Effector CD8-positive, alpha-beta T cell (primary cell): ENCODE results near the gene CEMP1.
"Not testable (repeated sequence)": the region's sequence is repeated elsewhere in the genome, so short reads cannot be mapped to it uniquely, and the experiment has no call there.

Experiments used
- DNase-seq: peaks from one replicate; lab custom pipeline; 2025; lab: John Stamatoyannopoulos, UW

Gene CEMP1

GRCh38 chr16:2537451-2538379, 6.5 kb upstream of the CEMP1 start, which contains the start of gene PDPK1:
PDPK1 (plus strand) TSS chr16:2538021; CDS start chr16:2538113, 92 bp downstream.
- peak; percentile 90 for DNase-seq

GRCh38 chr16:2535625-2536013, 4.4 kb upstream of the CEMP1 start:
- DNase-seq, result no peak

DNA sequence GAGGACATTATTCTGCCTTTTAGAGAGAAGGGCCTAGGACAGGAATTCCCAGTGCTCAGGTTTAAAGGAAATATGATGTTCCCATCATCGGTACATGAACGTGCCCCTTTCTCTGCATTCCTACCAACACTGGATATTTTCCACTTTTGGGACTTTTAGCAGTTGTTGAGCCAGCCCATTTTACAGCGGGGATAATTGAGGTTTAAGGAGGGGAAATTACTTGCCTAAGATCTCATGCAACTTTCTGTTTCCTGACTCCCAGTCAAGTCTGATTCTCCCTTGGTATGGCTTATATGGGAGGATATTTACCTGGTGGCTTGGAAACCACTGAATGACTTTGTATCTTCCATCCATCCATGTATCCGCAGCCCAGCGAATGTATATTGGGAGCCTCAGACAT, 3.1 kb upstream of the CEMP1 start:
- DNase-seq, result not testable (repeated sequence)

DNA sequence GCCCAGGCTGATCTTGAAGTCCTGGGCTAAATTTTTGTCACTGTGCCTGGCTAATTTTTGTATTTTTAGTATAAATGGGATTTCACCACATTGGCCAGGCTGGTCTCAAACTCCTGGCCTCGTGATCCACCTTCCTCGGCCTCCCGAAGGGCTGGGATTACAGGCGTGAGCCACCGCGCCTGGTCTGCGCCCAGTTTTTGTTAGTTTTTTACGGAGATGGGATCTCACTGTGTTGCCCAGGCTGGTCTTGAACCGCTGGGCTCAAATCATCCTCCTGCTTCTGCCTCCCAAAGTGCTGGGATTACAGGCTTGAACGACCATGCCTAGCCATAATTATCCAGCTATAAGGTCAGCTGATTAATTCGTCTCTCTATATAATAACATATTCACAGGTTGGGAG, 2.7 kb upstream of the CEMP1 start:
- DNase-seq, result no peak

- not testable (repeated sequence) for DNase-seq
Measured at GRCh38 chr16:2533142-2533755, 2.0 kb upstream of the CEMP1 start.

GRCh38 chr16:2532494-2533141, 1.4 kb upstream of the CEMP1 start:
- peak; percentile 49 for DNase-seq

- DNase-seq, result peak; percentile 95
Measured at GRCh38 chr16:2531696-2532493, 687 bp upstream of the CEMP1 start.

- DNase-seq, result no peak
Measured at GRCh38 chr16:2530629-2531318, 434 bp downstream of the CEMP1 start.

DNA sequence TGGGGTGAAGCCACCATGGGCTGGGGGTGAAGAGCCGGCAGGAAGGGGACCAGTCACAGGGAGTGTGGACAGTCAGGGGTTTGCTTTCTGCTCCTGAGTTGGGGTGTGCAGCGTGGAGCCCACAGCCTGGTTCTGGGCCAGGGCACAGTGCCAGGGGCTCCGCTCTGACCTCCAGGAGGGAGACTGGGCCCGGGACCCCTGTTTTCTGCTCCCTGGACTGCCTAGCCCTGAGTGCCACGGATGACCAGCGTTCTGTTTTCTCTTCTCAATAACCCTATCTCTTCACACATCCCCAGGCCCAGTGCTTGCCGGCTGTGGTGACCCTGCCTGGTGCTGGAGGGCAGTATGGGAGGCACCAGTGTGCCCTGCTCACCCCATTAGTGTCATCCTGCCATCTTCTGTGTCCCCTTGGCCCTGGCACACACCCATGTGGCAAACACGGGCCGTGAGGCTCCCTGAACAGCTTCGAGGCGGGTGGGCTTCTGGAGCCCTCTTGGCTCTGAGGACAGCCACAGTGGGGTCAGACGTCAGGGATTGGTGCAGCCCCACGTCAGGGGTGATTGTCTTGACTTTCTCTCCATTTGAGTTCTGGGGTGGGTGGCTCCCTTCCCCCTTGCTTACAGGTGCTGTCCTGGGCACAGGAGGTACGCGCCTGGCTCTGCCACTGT, 1.1 kb downstream of the CEMP1 start:
- no peak for DNase-seq

GRCh38 chr16:2529061-2529931, 1.9 kb downstream of the CEMP1 start:
- no peak for DNase-seq

DNA sequence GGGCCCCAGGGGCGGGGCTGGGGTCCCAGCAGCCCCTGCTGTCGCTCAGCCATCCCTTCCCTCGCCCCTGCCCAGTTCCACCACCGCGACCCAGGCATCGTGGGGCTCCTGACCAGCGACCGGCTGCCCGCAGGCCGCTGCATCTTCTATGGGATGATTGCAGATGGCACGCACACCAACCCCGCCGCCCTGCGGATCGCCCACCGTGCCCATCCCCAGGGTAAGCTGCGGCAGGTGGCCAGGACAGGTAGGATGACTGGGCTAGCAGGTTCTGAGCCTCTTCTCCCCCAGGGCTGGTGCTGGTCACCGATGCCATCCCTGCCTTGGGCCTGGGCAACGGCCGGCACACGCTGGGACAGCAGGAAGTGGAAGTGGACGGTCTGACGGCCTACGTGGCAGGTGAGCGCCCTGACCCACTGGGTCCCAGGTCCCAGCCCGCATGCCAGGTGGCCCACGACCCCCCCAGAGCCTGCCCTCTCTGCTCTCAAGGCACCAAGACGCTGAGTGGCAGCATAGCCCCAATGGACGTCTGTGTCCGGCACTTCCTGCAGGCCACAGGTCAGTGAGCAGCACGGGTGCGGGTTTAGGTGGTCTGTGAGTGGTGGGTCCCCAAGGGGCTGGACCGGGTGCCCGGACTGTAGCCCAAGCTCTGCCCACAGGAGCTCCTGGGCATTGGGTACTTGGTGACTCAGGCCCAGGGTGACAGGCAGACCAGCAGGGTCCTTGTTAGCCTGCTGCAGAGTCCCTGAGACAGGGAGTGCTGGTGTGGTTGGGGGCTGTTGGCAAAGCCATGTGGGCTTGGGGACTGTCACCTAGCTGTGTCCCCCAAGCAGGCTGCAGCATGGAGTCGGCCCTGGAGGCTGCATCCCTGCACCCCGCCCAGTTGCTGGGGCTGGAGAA, 2.8 kb downstream of the CEMP1 start:
- no peak for DNase-seq

DNA sequence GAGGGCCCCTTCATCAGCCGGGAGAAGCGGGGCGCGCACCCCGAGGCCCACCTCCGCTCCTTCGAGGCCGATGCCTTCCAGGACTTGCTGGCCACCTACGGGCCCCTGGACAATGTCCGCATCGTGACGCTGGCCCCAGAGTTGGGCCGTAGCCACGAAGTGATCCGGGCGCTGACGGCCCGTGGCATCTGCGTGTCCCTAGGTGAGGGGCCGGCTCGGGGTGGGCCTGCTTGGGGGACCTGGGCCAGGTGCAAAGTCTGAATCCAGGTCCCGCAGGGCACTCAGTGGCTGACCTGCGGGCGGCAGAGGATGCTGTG, 3.5 kb downstream of the CEMP1 start:
- DNase-seq, result no peak

GRCh38 chr16:2527071-2527783, 4.0 kb downstream of the CEMP1 start:
- no peak for DNase-seq

DNA sequence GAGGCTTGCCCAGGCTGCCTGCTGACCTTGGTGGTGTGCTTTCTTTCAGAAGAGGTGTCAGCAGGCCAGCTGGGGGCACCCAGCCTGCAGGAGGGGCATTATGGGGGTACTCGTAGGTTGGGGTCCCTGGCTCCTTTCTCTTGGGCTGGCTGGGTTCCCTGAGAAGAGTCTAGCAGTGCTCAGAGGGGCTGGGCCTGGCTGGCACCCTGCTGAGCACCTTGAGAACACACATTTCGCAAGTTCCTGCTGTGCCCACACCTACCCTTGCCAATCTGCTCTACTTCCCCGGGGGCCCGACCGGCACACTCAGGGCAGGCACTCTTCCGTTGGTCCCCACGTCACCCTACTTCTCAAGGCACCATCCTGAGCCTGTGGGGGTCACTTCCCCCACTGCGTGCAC, 5.1 kb downstream of the CEMP1 start:
- no peak for DNase-seq

- DNase-seq, result no peak
Measured at GRCh38 chr16:2524339-2524938, 6.8 kb downstream of the CEMP1 start.

GRCh38 chr16:2523801-2524231, 7.4 kb downstream of the CEMP1 start:
- no peak for DNase-seq

DNA sequence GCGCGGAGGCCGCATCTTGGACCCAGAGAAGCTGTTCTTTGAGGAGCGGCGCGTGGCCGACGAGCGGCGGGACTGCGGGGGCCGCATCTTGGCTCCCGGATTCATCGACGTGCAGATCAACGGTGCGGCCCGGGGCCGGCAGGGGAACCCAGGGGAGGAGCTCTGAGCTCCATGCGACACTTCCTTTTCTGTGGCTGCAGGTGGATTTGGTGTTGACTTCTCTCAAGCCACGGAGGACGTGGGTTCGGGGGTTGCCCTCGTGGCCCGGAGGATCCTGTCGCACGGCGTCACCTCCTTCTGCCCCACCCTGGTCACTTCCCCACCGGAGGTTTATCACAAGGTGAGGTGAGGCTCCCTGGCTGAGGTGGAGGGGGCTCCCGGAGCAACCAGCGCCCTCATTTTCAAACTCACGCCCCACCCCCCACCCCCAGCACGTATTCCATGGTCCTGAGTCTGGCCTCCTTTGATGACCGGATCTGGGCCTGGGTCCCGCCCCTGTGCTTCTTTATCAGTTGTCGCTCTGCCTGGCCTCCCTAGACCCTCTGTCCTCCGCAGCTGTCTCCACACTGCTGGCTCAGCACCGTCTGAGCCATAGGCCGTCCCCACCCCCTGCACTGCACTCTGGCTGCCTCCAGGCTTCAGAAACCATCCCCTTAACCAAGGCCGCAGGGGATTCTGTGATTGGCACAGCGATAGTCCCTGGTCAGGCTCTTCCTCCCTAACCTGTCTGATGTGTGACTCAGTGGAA, 10.2 kb downstream of the CEMP1 start:
- peak; percentile 45 for DNase-seq
